ENCODE data around the gene IRAK1.

- TF ChIP-seq CTCF (conservative IDR thresholded peaks at IDR 0.05; ENCODE audit: low read depth, low read length), result no peak
- no peak for TF ChIP-seq EZH2 (IDR thresholded peaks at IDR 0.05; ENCODE audit: borderline replicate concordance, low read depth, low read length, poor library complexity, severe bottlenecking)
Measured at GRCh38 chrX:153966841-153967535, 52.7 kb downstream of the IRAK1 start.
